Effector memory CD8-positive, alpha-beta T cell (primary cell): Measurements from ENCODE around the gene UBAC1.
"Not testable (repeated sequence)": the region's sequence is repeated elsewhere in the genome, so short reads cannot be mapped to it uniquely, and the experiment has no call there.

ENCODE experiments used
- ATAC-seq: fragments of 150-1000 bp; cut with Tn5 transposase; replicated peaks from 2 replicates; pipeline ENCODE4 v1.10.0; 2021; ENCODE audit warnings: mild to moderate bottlenecking, moderate library complexity
- DNase-seq, 3 experiments: peaks; one replicate each; pipeline ENCODE4 v3.0.0; 2021
- H3K27ac Mint-ChIP-seq, 2 donors: one replicate each; pipeline ENCODE4 v1.8.0; 2022; ENCODE audit warnings: mild to moderate bottlenecking in 2 of 2, mixed read lengths in 2 of 2, moderate library complexity in 2 of 2
- H3K27me3 Mint-ChIP-seq, 2 donors: one replicate each; pipeline ENCODE4 v1.8.0; 2022; ENCODE audit warnings: mixed read lengths in 2 of 2
- H3K36me3 Mint-ChIP-seq: one replicate; pipeline ENCODE4 v1.8.0; 2022; ENCODE audit warnings: mild to moderate bottlenecking, moderate library complexity, mixed read lengths; ENCODE audit not compliant: insufficient read depth
- H3K4me1 Mint-ChIP-seq, 2 donors: one replicate each; pipeline ENCODE4 v1.8.0; 2022; ENCODE audit warnings: low read depth in 2 of 2, mixed read lengths in 2 of 2
- H3K4me3 Mint-ChIP-seq, 2 donors: one replicate each; pipeline ENCODE4 v1.8.0; 2022; ENCODE audit warnings: mild to moderate bottlenecking in 2 of 2, mixed read lengths in 2 of 2, moderate library complexity in 2 of 2
- H3K9me3 Mint-ChIP-seq, 2 donors: one replicate each; pipeline ENCODE4 v1.8.0; 2022; ENCODE audit warnings: mixed read lengths in 2 of 2

The UBAC1 gene

DNA sequence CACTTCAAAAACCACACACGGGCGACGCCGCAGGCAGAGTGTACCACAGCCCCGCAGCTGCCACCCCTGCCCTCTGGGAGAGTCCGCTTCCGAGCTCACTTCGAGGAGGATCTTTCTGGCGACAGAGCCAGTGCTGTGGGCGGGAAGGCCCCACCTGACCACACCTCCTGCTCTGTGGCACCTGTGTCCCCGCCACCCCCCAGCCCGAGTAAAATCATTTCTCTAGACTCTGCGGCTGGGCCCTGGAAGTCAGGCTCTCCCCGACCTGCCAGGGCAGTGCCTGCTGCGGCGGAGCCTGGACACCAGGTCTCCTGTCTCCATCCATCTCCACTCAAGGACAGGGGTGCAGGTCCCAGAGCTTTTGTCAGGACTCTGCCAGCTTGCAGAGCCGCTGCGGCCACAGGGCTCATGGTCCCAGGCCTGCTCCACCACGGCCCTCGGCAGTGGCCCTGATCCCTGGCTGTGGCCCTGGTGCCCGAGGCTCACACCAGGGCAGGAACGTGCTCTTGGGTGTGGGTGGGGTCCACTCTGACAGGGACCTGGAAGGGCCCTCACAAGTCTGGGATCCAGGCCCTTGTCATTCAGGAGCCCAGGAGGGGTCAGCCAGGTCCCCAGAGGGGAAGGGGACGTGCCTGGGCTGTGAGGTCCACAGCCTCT lies 33.0 kb downstream of the UBAC1 start:
- no peak for ATAC-seq
- Mint-ChIP-seq H3K9me3 (no peaks in the 10 kb centered on the region), H3K27ac (no peak overlapping the region), H3K4me1 (peaks cover 8 to 11% of the 10 kb centered on the region in 2 donors), H3K4me3 (no peak overlapping the region), H3K36me3 (peaks cover 15% of the 10 kb centered on the region), H3K27me3 (no peaks in the 10 kb centered on the region)
- no peak for DNase-seq

- peaks cover 6 to 11% of the 10 kb centered on the region in 2 donors for H3K4me1 Mint-ChIP-seq
- no peak overlapping the region for H3K4me3 Mint-ChIP-seq
- H3K27ac Mint-ChIP-seq, result no peak overlapping the region
- no peaks in the 10 kb centered on the region for H3K27me3 Mint-ChIP-seq
- peaks cover 13% of the 10 kb centered on the region for H3K36me3 Mint-ChIP-seq
- DNase-seq, result no peak
- H3K9me3 Mint-ChIP-seq, result no peaks in the 10 kb centered on the region
- no peak for ATAC-seq
These were observed 33.8 kb downstream of the UBAC1 start for GRCh38 chr9:135927195-135928013.

- Mint-ChIP-seq H3K4me1 (peaks cover 6 to 11% of the 10 kb centered on the region in 2 donors), H3K27ac (no peak overlapping the region), H3K4me3 (no peak overlapping the region), H3K27me3 (no peaks in the 10 kb centered on the region), H3K36me3 (peaks cover 8% of the 10 kb centered on the region), H3K9me3 (no peaks in the 10 kb centered on the region)
- DNase-seq (peak in 1 of 3 experiments; percentile 9), ATAC-seq (peak; percentile 85)
These were observed 34.6 kb downstream of the UBAC1 start for GRCh38 chr9:135926402-135927194.

- peaks cover 4 to 10% of the 10 kb centered on the region in 2 donors for H3K4me1 Mint-ChIP-seq
- peak overlapping the region in 1 of 2 donors; percentile 59 for H3K27ac Mint-ChIP-seq
- DNase-seq (no peak), ATAC-seq (no peak)
- H3K4me3 Mint-ChIP-seq, result no peak overlapping the region
- no peaks in the 10 kb centered on the region for H3K36me3 Mint-ChIP-seq
- no peaks in the 10 kb centered on the region for H3K9me3 Mint-ChIP-seq
- H3K27me3 Mint-ChIP-seq, result no peaks in the 10 kb centered on the region
These were observed 35.6 kb downstream of the UBAC1 start for GRCh38 chr9:135925496-135926133.

- DNase-seq (no peak), ATAC-seq (no peak)
- no peaks in the 10 kb centered on the region for H3K36me3 Mint-ChIP-seq
- H3K4me3 Mint-ChIP-seq, result no peak overlapping the region
- H3K27me3 Mint-ChIP-seq, result no peaks in the 10 kb centered on the region
- peaks cover 0 to 7% of the 10 kb centered on the region in 2 donors for H3K4me1 Mint-ChIP-seq
- no peaks in the 10 kb centered on the region for H3K9me3 Mint-ChIP-seq
- peak overlapping the region in 1 of 2 donors; percentile 59 for H3K27ac Mint-ChIP-seq
These were observed 36.4 kb downstream of the UBAC1 start for GRCh38 chr9:135924628-135925338.

GRCh38 chr9:135923508-135923907 lies 37.7 kb downstream of the UBAC1 start:
- no peak overlapping the region for H3K27ac Mint-ChIP-seq
- no peaks in the 10 kb centered on the region for H3K36me3 Mint-ChIP-seq
- no peaks in the 10 kb centered on the region for H3K27me3 Mint-ChIP-seq
- no peak overlapping the region for H3K4me3 Mint-ChIP-seq
- DNase-seq, result no peak
- ATAC-seq, result no peak
- H3K4me1 Mint-ChIP-seq, result peaks cover 0 to 7% of the 10 kb centered on the region in 2 donors
- peaks cover 0 to 3% of the 10 kb centered on the region in 2 donors for H3K9me3 Mint-ChIP-seq

GRCh38 chr9:135921749-135922310 lies 39.3 kb downstream of the UBAC1 start:
- no peaks in the 10 kb centered on the region for H3K36me3 Mint-ChIP-seq
- H3K4me3 Mint-ChIP-seq, result no peak overlapping the region
- no peak for DNase-seq
- no peak for ATAC-seq
- H3K27me3 Mint-ChIP-seq, result no peaks in the 10 kb centered on the region
- no peak overlapping the region for H3K27ac Mint-ChIP-seq
- peaks cover 0 to 3% of the 10 kb centered on the region in 2 donors for H3K9me3 Mint-ChIP-seq
- H3K4me1 Mint-ChIP-seq, result peaks cover 0 to 4% of the 10 kb centered on the region in 2 donors

- peaks cover 0 to 4% of the 10 kb centered on the region in 2 donors for H3K4me1 Mint-ChIP-seq
- DNase-seq, result no peak
- H3K4me3 Mint-ChIP-seq, result no peak overlapping the region
- no peak for ATAC-seq
- no peaks in the 10 kb centered on the region for H3K36me3 Mint-ChIP-seq
- no peaks in the 10 kb centered on the region for H3K27me3 Mint-ChIP-seq
- no peak overlapping the region for H3K27ac Mint-ChIP-seq
- H3K9me3 Mint-ChIP-seq, result peaks cover 0 to 3% of the 10 kb centered on the region in 2 donors
These were observed 40.1 kb downstream of the UBAC1 start for GRCh38 chr9:135920973-135921585.

DNA sequence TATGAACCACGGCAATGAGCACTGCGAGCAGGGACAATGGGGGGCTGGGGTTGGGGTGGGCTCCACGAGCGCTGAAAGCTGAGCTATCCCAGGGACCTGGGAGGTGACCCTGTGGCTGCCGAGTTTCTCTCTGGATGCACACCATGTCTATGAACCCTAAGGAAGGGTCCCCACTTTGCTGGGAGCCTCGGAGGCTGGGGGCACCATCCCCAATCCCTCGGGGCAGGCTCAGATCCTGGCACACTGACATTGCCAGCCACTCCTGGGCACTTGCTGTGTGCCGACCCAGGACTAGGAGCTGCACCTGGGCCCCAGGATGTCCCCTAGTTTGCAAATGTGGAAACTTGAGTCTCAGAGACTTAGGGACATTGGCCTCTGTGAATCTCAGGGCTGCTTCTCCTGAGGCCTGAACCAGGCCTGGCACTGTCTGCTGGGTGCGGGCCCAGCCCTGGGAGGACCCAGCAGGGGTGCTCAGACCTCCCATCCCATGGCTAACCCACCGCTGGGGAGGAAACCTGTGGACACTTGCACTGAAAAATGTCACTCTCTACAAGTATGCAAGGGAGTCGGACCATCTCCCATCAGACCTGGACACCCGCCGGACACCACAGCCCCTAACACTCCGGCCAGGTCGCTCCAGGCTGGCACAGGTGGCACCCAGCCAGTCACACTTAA lies 40.8 kb downstream of the UBAC1 start:
- peaks cover 0 to 3% of the 10 kb centered on the region in 2 donors for H3K9me3 Mint-ChIP-seq
- DNase-seq (no peak), ATAC-seq (no peak)
- H3K36me3 Mint-ChIP-seq, result no peaks in the 10 kb centered on the region
- no peak overlapping the region for H3K27ac Mint-ChIP-seq
- H3K27me3 Mint-ChIP-seq, result no peaks in the 10 kb centered on the region
- H3K4me1 Mint-ChIP-seq, result peaks cover 0 to 4% of the 10 kb centered on the region in 2 donors
- H3K4me3 Mint-ChIP-seq, result no peak overlapping the region

- DNase-seq (no peak), ATAC-seq (no peak)
- peaks cover 0 to 3% of the 10 kb centered on the region in 2 donors for H3K9me3 Mint-ChIP-seq
- no peak overlapping the region for H3K27ac Mint-ChIP-seq
- no peaks in the 10 kb centered on the region for H3K36me3 Mint-ChIP-seq
- H3K4me3 Mint-ChIP-seq, result no peak overlapping the region
- no peaks in the 10 kb centered on the region for H3K27me3 Mint-ChIP-seq
- H3K4me1 Mint-ChIP-seq, result no peaks in the 10 kb centered on the region
These were observed 41.8 kb downstream of the UBAC1 start for GRCh38 chr9:135919318-135919890.

GRCh38 chr9:135916227-135916626 lies 44.9 kb downstream of the UBAC1 start:
- not testable (repeated sequence) for H3K27me3 Mint-ChIP-seq, ATAC-seq, H3K27ac Mint-ChIP-seq, H3K4me1 Mint-ChIP-seq, DNase-seq, H3K36me3 Mint-ChIP-seq, H3K9me3 Mint-ChIP-seq, H3K4me3 Mint-ChIP-seq
